Ascending aorta (tissue), 2 donors: Measurements from ENCODE around the gene DRD3. TPM values are rescaled to one million over a fixed set of nuclear protein-coding genes. Genes with fewer than 3 reads are reported as not detected.

Experiments
- DNase-seq, 2 donors: peaks; one replicate each; pipeline ENCODE4 v3.0.0-alpha.2; 2019; ENCODE audit warnings: low spot score in 2 of 2
- H3K27ac ChIP-seq, 2 donors: fragments of 200-600 bp; sonication (generic); one replicate each; pipeline ENCODE4 v1.5.1; 2016 to 2017; ENCODE audit warnings: mild to moderate bottlenecking in 1 of 2
- H3K27me3 ChIP-seq: fragments of 200-600 bp; sonication (generic); one replicate; pipeline ENCODE4 v1.5.1; 2017
- H3K36me3 ChIP-seq, 2 donors: fragments of 200-600 bp; sonication (generic); one replicate each; pipeline ENCODE4 v1.5.1; 2016
- H3K4me1 ChIP-seq, 2 donors: fragments of 200-600 bp; sonication (generic); one replicate each; pipeline ENCODE4 v1.5.1; 2016 to 2017; ENCODE audit warnings: mild to moderate bottlenecking in 1 of 2
- H3K4me3 ChIP-seq, 2 donors: fragments of 200-600 bp; sonication (generic); one replicate each; pipeline ENCODE4 v1.5.1; 2016 to 2017; ENCODE audit warnings: mild to moderate bottlenecking in 1 of 2
- H3K9me3 ChIP-seq, 2 donors: fragments of 200-600 bp; sonication (generic); one replicate each; pipeline ENCODE4 v1.5.1; 2016
- intact Hi-C: fragments of 100-400 bp; cut with DNase I; formaldehyde crosslinking; loops from one replicate; pipeline ENCODE4 v1.15.1; 2023
- total RNA-seq: library from RNA; depleted of rRNA; stranded (reverse); fragments of >200 nt; gene quantifications from one replicate; pipeline ENCODE4 v1.1.0, GENCODE V29; 2016
- TF ChIP-seq, protein P1 (sequence below), 3 experiments: fragments of 200-600 bp in 2 of 3; fragments of 450-650 bp in 1 of 3; sonication (generic) in 2 of 3; IDR thresholded peaks; one replicate each; pipeline ENCODE4 v1.5.1; 2016 to 2019; ENCODE audit warnings: antibody characterized with exemption in 3 of 3, mild to moderate bottlenecking in 1 of 3, moderate library complexity in 1 of 3

The DRD3 gene
- total RNA-seq, 1 donor from 2014 or later = not detected

- no peak for DNase-seq
- H3K27ac ChIP-seq = no peak overlapping the region
- H3K4me1 ChIP-seq = peaks cover 0 to 6% of the 10 kb centered on the region in 2 donors
- no peaks in the 10 kb centered on the region for H3K27me3 ChIP-seq
- no peak overlapping the region for H3K4me3 ChIP-seq
- H3K9me3 ChIP-seq = no peaks in the 10 kb centered on the region
- TF ChIP-seq, protein P1, sequence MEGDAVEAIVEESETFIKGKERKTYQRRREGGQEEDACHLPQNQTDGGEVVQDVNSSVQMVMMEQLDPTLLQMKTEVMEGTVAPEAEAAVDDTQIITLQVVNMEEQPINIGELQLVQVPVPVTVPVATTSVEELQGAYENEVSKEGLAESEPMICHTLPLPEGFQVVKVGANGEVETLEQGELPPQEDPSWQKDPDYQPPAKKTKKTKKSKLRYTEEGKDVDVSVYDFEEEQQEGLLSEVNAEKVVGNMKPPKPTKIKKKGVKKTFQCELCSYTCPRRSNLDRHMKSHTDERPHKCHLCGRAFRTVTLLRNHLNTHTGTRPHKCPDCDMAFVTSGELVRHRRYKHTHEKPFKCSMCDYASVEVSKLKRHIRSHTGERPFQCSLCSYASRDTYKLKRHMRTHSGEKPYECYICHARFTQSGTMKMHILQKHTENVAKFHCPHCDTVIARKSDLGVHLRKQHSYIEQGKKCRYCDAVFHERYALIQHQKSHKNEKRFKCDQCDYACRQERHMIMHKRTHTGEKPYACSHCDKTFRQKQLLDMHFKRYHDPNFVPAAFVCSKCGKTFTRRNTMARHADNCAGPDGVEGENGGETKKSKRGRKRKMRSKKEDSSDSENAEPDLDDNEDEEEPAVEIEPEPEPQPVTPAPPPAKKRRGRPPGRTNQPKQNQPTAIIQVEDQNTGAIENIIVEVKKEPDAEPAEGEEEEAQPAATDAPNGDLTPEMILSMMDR (IDR thresholded peaks at IDR 0.05) = no peak
- peaks cover 5 to 32% of the 10 kb centered on the region in 2 donors for H3K36me3 ChIP-seq
- intact Hi-C loops = no loop called here
Observed at GRCh38 chr3:114089675-114090074, 89.2 kb downstream of the DRD3 start.

DNA sequence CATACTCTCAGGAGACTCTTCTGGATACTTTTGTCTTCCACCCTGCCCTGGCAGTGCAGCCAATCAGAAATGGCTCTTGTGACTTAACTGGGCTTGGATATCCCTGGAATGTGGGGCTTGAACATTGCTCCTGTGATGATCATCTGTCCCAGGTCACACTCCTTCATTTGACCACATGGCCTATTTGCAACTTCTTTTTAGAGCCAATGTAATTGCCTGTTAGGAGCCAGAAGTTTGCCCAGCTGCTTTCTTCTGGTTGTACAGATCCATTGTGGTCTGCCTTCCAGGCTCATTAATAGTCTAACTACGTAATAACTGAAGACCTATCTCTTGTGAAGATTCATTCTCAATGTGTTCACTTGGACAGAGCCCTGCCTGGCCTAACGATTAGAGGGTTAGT lies 92.5 kb downstream of the DRD3 start:
- no peak for DNase-seq
- no peak overlapping the region for H3K4me3 ChIP-seq
- TF ChIP-seq, protein P1 (IDR thresholded peaks at IDR 0.05) = no peak
- H3K4me1 ChIP-seq = no peaks in the 10 kb centered on the region
- no peak overlapping the region for H3K27ac ChIP-seq
- peaks cover 5 to 48% of the 10 kb centered on the region in 2 donors for H3K36me3 ChIP-seq
- H3K9me3 ChIP-seq = no peaks in the 10 kb centered on the region
- H3K27me3 ChIP-seq = no peaks in the 10 kb centered on the region
- intact Hi-C loops = no loop called here

GRCh38 chr3:114083112-114083511 lies 95.7 kb downstream of the DRD3 start:
- Histone ChIP-seq H3K4me3 (no peak overlapping the region), H3K36me3 (peaks cover 5 to 48% of the 10 kb centered on the region in 2 donors), H3K9me3 (no peaks in the 10 kb centered on the region), H3K27ac (no peak overlapping the region), H3K4me1 (peaks cover 0 to 12% of the 10 kb centered on the region in 2 donors), H3K27me3 (no peaks in the 10 kb centered on the region)
- intact Hi-C loops = no loop called here
- TF ChIP-seq, protein P1 (IDR thresholded peaks at IDR 0.05) = no peak
- DNase-seq = no peak

DNA sequence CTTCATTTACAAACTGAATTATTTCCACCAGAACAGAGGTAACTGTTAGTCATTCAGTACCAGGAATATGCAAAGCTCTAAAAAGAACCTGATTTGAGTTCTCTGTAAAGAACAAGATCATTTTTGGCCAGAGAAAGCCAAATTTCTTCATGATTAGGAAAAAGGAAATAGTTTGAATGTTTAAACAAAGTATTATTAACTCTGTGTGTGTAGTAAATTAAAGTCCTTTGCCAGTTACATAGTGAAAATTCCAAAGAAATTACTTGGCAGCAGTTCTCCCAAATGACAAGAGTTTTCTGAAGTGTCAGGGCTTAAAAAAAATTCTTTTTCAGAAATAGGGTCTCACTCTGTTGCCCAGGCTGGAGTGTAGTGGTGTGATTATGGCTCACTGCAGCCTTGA lies 97.8 kb downstream of the DRD3 start:
- Histone ChIP-seq H3K36me3 (peaks cover 11 to 44% of the 10 kb centered on the region in 2 donors), H3K9me3 (no peaks in the 10 kb centered on the region), H3K4me3 (no peak overlapping the region), H3K27me3 (no peaks in the 10 kb centered on the region), H3K27ac (peak overlapping the region; percentile 30 to 55), H3K4me1 (peaks cover 0 to 12% of the 10 kb centered on the region in 2 donors)
- DNase-seq = no peak
- TF ChIP-seq, protein P1 (IDR thresholded peaks at IDR 0.05) = no peak
- intact Hi-C loops = no loop called here

- peaks cover 0 to 12% of the 10 kb centered on the region in 2 donors for H3K4me1 ChIP-seq
- intact Hi-C loops = no loop called here
- TF ChIP-seq, protein P1 (IDR thresholded peaks at IDR 0.05) = no peak
- no peak overlapping the region for H3K4me3 ChIP-seq
- DNase-seq = no peak
- no peaks in the 10 kb centered on the region for H3K9me3 ChIP-seq
- H3K36me3 ChIP-seq = peaks cover 14 to 41% of the 10 kb centered on the region in 2 donors
- peak overlapping the region; percentile 55 to 65 for H3K27ac ChIP-seq
- no peaks in the 10 kb centered on the region for H3K27me3 ChIP-seq
Observed at GRCh38 chr3:114080201-114080600, 98.7 kb downstream of the DRD3 start.

- intact Hi-C loops = no loop called here
- Histone ChIP-seq H3K4me1 (peaks cover 0 to 12% of the 10 kb centered on the region in 2 donors), H3K4me3 (no peak overlapping the region), H3K27me3 (no peaks in the 10 kb centered on the region), H3K9me3 (no peaks in the 10 kb centered on the region), H3K27ac (peak overlapping the region; percentile 55 to 65), H3K36me3 (peaks cover 14 to 37% of the 10 kb centered on the region in 2 donors)
- DNase-seq = no peak
- TF ChIP-seq, protein P1 (IDR thresholded peaks at IDR 0.05) = no peak
Observed at GRCh38 chr3:114079761-114080160, 99.1 kb downstream of the DRD3 start.
